HTERT RPE-1 (cell line): ENCODE measurements around the gene CERS3.

Experiments used
- in situ Hi-C: fragments of 300-500 bp; cut with MboI; formaldehyde crosslinking; loops from 4 replicates; pipeline ENCODE4 v1.14.3; 2020; ENCODE audit warnings: low sequenced_read_pairs

The CERS3 gene

DNA sequence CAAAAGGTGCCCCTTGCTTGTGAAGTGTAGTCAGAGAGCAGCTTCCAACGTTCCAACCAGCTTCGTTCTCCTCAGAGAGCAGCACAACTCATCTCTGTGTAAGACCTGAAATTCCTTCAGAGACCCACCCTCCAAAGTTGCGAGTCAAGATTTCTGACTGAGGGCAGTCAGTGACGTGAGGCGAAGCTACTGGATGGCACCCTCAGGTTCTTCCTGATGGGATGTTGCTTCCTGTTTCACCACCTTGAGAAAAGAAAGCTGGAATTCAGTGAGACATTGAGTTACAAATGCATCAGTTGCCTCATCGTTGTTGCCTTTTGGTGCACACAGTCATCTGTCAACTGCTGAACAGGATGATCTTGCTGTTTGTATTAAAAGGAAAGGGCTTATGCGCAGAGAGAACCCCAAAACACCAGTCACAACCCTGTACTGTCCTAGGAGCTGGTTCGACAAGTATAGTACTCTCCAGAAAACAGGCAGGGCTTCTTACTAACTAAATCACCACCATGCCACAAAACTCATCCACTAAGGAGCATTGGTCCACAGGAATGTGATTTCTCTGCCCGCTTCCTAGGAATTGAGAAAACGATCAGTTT, at the start of gene CERS3:
Gene CERS3, minus strand, starts transcription at position 118 of the 596 bp plus-strand sequence. CDS start 27,101 bp downstream, outside the sequence.
- in situ Hi-C loops = no loop called here

DNA sequence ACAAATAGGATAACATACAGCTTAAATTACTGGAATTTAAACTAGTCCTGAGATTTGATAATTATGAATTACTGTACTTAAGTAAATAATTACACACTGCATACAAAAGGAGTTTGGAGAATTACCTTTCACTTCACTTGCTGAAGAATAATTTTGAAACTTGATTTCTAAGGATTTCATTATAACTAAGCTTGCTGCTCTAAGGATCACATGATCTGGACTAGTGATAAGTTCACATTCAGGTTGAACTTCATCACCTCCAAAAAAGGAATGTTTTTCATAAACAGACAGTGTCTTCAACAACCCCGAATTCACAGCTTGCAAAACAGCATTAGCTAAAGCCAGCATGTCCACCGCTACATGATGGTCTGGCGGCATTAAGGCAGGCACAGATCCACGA, 44.8 kb upstream of the CERS3 start:
- in situ Hi-C loops = no loop called here

DNA sequence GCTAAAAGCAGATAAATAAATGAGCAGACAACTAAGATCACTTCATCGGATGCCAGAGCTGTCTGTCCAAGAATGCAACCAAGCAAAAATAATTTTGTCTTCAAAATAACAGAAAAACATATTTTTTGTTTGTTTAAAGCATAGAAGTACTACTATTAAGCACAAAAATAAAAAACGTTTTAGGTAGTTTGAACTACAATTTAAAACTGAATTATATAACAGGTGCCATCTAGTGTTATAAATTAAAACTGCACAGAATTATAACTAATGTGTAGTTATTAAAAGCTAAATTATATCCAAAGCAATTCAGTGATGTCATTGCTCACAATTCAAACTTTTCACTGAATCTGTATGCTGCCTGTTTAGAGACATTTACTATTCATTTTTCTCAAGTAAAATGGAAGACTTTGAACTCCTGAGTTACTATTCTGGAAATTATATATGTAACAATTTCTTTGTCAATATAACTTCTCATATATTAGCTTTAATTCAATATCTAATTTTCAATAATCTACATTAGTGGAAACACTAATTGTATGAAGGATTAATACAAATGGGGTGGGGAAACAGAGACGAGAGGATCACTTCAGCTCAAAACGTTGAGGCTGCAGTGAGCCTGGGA, 43.7 kb upstream of the CERS3 start:
- in situ Hi-C loops = no loop called here

DNA sequence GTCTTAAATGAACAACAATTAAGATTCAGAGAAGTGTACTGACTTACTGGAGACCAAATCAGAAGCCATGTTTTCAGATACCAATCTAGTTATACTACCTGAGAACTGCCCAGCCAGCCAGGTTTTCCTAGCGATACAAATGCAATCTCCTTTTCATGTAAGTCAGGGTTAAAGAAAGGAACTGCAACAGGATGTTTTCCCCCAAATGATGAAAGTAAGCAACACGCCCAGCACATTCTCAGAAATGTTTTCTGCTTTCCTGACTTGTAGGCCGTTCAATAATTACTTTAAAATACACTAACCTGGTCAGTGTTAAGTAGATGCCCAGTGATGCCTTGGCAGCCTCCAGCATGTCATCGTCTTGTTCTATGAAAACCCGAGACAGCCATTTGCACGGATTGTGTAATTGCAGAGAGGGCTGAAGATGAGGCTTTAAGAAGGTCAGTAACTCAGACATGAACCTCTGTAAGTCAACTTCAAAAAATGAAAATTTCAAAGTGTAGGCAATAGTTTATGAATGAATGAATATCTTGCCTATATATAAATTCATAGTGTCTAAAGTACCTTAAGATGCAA, 42.9 kb upstream of the CERS3 start:
- in situ Hi-C loops = no loop called here

DNA sequence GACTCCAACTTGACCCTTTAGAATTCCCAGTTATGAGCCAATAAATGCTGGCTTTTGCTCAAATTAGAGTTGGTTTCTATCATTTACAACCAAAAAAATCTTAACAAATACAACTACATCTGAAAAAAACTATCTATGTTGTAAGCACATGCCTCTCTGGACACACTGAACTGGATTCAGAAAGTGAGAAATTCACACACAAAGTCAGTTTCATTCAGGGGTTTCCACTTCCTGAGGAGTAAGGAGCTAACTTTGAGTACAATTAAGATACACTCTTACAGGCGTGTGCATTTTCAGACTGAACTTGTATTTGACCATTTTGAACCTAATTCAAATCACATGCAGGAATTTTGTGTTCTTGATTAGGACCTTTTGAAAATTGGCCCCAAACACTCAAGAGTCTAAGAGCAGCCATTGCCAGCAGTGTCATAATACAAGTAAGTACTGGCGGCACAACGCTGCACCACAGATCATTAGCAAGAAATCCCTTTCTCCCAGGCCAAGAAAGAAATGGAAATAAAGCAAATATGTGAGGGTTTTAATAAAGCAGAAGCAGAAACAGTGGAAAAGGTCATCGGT, 42.1 kb upstream of the CERS3 start:
- in situ Hi-C loops = no loop called here

DNA sequence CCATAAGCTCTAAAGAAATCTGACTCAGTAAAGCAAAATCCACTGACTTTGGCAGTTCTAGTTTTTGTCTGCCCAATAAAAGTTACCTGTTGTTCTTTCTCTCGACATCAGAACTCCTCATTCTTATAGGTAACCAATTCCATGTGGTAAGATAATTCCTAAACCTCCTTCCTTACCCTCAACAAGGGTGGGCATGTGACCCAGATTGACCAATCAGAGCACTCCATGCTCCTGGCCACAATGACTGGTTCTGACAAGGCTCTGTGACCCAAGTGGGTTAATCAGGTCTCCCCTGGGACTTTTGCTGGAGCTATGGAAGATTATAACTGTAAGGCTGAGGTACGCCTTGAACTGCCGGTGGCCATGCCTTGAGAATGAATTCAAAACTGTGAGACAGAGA, 41.5 kb upstream of the CERS3 start:
- in situ Hi-C loops = no loop called here

DNA sequence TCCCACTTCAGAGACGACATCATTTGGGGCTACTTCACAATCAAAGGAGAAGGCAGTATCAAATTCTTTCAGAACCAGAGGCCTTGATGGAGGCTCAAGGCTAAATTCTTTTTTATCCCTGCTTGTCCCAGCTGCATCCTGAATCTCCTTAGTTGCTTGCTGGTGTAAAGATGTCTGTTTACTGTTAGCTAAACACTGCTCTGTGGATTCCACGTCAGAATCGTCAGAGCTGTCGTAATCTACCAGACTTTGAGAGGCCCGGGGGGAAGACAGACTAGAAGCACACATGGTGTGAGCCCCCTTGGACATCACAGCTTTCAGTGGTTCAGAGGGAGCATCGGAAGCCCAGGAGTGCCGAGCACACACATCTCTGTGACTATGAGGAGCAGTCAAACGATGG, 40.6 kb upstream of the CERS3 start:
- in situ Hi-C loops = no loop called here

DNA sequence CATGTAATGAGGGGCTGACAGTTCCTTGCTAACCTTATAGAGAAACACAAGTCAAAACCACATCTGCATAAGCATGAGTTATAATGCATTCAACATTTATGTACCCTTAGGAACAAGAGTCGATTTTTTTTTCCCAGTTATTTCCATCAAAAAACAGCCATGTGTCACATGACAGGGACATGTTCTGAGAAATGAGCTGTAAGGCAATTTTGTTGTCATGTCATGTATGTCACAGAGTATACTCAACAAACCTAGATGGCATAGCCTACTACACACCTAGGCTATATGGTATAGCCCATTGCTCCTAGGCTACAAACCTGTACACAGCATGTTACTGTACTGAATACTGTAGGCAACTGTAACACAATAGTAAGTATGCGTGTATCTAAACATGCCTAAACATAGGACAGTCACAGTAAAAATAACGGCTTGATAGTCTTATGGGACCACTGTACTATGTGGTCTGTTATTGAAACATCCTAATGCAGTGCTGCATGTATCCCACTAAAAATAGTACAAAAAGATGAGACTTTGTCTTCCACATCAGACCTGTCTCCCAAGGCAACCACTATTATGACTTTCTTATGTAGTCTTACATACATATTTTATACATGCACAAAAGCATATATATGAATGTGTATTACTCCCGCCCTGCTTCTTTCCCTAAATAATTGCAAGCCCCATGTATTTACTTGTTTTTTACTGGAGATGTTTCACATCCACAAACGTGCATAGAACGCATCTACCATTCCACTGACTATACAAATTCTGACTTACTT, 38.3 kb upstream of the CERS3 start:
- in situ Hi-C loops = no loop called here

DNA sequence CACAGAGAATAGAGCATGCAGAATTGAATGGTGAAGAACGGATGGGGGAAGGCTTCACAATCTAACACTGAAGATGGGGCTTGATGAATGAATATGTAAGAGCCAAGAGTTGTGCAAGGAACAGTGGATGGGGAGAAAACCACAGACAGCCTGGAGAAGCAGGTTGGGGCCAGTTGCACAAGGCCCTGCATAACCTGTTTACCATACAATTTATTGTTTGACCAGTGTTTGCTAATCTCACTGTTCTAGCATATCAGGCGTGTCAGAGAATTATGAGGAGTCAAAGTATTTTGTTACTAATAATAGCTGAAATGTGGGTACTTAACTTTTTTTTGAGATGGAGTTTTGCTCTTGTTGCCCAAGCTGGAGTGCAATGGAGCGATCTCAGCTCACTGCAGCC, 36.8 kb upstream of the CERS3 start:
- in situ Hi-C loops = no loop called here

DNA sequence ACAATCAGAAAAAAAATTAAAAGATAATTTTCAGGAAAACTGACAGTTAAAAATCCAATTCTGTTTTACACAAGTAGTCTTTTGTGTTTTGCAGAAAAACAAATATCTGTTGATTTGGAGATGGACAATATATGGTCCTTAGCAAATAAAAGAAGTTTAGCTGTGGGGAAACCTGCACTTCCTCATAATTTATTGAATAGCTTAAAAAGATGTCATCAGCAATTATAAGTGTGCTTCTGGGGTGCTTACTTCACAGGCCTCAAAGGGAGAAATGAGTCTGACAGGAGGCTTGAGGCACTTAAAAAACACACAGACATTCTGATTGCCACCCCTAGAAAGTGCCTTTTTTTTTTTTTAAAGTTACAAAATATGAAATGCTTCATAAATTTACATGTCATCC, 31.6 kb upstream of the CERS3 start:
- in situ Hi-C loops = no loop called here

DNA sequence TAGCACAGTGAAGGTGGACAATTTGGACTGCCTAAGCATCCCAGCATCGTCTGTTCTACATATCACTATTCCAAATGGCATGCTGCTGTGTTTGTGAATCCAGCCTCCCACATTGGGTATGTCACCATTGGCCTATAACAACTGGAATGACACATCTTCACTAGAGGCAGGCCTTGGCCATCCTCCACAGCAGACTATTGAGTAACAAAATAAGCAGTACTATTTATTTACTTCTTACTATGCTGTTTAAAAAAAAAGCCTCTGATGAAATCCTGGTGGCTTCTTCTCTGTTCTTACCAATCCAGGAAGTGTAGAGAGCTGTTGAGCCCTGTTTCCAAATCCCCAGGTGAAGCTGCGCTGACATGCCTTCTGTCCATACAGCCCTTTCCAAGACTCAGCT, 30.6 kb upstream of the CERS3 start:
- in situ Hi-C loops = no loop called here

DNA sequence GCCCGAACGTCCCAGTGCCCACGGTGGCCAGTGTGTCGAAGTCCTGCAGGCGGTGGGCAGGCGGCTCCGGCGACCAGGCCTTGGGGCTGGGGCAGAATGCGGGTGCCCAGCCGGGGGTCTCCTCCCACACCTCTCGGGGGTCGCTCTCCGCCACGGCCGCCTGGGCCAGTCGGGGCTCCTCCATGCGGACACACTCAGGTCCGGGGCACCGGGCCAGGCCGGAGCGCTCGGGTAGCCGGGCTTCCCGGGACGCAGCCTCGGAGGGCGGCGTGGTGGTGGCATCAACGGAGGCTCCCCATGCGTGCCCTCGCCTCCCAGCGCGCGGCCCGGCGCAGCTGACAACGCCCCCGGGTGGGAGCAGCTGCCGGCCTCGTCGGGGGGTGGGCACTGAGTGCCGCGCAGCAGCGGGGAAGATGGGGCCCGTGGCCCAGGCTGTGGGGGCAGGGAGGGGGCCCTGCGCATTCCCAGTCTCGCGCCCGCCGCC, 30.1 kb upstream of the CERS3 start:
- in situ Hi-C loops = no loop called here

DNA sequence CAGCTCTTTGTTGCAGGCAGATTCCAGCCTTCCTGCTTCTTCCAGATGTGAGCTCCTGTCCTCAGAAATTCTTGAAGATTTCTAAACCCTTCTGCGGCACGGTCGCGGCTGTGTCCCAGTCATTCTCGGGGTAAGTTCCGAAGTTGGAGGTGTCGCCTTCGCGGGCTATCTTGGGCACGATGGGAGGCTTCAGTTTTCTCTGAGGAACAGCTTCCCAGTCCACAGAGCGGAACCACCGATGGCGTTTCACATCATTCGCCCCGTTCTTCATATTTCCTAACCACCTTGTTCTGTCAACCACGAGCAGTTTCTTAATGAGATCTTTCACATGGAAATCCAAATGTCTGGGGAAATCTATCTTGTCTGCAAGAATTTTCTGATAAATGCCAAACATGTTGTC, 24.7 kb upstream of the CERS3 start:
- in situ Hi-C loops = no loop called here

DNA sequence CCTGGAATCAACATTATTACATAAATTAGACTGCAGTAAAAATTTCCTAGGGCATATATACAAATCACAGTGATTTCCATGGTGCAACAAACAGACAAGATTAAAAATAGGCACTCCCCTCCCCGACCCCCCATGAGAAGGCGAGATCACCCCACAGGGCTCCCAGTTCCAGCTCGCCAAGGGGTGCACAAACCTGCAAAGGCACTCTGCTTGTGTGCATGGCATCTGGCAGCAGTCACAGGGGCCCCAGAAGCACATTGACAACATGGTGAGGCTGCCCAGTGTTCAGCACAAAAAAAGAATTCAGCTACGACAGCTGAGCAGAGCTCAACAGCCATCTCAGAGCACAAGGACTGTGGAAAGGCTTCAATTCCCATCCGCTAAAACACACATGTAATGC, 19.2 kb upstream of the CERS3 start:
- in situ Hi-C loops = no loop called here

DNA sequence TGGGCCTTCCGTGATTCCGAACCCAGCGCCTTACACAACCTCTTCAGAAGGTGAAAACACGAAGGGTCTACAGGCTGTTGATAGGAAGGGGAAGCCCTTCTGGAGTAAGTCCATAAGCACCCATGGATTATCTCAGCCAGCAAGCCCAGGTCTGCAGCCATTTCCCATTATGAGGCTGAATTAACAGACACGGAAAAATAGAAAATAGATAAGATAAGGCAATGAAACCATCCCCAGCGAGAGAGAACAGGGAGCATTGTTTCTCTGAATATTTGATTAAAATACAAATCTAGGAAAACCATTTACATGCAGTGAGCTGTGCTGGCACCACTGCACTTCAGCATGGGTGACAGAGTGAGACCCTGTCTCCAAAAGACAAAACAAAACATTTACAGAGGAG, 16.2 kb upstream of the CERS3 start:
- in situ Hi-C loops = no loop called here

DNA sequence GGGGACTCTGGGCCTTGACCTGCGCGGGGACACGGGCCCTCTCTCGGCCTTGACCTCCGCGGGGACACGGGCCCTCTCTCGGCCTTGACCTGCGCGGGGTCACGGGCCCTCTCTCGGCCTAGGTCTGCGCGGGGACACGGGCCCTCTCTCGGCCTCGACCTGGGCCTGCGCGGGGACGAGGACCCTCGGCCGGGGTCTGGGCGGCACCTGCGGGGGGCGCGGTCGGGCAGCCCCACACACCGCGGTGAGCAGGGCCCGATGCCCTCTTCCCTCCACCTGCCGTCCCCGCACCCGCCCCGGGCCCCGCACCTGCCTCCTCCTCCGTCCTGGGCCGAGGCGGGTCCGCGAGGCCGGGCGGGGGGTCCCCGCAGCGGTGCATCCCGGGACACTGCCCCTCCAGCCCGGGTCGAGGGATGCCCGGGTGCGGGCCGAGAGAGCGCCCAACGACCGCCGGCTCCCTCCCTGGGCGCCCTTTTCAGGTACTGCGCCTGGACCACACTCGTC, 15.6 kb upstream of the CERS3 start:
- in situ Hi-C loops = no loop called here

DNA sequence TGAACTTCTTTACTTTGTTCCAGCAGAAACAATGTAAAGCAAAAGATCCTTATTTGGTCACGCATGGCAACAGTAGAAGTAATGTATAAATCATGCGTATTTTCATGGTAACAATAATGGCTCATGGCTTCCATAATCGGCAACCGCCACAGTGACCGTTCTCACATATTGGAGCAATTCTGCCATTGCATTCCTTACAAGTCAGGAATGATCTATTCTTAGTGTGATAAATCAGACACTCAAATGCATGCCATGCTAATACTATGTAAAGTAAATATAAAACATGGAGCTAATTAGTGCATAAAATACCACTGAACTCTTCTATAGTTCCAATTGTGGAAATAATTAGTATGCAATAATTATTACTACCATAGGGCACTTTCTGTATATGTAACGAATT, 13.5 kb upstream of the CERS3 start:
- in situ Hi-C loops = no loop called here

DNA sequence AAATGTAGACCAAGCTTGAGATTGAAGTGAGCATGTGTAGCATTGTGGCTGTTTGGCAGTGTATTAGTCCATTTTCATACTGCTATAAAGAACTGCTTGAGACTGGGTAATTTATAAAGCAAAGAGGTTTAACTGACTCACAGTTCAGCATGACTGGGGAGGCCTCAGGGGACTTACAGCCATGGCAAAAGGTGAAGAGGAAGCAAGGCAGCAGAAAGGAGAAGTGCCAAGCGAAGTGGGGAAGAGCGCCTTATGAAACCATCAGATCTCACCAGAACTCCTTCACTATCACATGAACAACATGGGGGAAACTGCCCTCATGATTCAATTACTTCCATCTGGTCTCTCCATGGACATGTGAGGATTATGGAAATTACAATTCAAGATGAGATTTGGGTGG, 8.6 kb upstream of the CERS3 start:
- in situ Hi-C loops = no loop called here

DNA sequence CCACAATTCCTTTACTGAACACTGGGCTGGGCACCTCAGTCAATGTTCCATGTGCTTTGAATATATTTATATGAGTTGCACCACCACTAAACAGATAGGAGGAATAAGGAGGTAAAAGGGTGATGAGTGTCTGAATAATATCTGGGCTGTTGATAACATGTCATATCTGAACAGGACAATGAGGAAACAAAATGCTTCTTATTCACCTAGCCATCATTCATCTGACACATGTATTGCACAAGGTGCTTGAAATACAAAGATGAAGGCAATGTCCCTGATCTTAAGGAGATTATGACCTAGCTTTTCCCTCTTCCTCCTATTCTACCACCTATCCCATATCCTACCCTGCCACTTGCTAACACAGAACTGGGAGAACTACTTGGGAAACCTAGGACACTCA, 8.0 kb upstream of the CERS3 start:
- in situ Hi-C loops = no loop called here

DNA sequence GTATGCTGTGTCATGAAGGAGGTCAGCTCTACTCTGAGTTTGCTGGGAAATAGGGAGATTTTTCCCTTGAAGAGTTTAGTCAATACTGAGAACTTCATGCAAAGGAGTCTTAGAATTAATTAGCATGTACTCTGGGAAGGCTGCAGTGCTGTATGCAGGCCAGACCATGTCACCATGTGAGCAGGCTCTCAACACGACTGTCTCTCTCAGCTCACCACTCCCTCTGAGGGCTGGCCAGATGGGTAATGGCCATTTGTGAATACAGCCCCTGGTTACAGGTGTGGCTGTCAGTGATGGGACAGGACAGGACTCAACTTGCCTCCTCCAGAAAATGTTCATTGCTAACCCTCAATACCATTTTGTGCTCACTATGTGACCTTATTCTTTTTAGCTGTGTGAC, 5.1 kb upstream of the CERS3 start:
- in situ Hi-C loops = no loop called here

DNA sequence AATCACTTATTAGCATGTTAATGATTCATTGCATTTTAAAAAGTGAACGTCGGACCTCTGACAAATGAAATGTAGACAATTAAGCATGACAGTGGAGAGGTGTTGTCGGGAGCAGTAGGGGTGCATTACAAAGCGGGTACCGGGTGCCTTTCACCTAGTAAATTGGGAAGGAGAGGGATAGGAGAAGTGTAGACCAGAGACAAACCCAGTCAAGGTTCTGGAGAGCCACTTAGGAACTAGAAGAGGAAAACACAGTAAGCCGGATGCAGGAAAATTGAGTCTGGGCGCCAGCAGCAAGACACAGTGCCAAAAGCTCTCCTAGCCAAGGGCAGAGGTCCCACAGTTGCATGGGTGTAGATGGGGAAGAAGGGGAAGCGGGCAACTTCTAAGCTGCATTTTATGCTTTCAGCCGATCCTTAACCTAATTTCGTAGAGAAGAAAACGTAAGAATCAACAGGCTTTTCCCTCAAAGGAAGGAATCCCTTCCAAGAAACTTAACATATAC, 3.1 kb upstream of the CERS3 start:
- in situ Hi-C loops = no loop called here
